ENCODE data around the gene KLHL34. TPM values are rescaled to one million over a fixed set of nuclear protein-coding genes. Genes with fewer than 3 reads are reported as not detected.

The KLHL34 gene, protein sequence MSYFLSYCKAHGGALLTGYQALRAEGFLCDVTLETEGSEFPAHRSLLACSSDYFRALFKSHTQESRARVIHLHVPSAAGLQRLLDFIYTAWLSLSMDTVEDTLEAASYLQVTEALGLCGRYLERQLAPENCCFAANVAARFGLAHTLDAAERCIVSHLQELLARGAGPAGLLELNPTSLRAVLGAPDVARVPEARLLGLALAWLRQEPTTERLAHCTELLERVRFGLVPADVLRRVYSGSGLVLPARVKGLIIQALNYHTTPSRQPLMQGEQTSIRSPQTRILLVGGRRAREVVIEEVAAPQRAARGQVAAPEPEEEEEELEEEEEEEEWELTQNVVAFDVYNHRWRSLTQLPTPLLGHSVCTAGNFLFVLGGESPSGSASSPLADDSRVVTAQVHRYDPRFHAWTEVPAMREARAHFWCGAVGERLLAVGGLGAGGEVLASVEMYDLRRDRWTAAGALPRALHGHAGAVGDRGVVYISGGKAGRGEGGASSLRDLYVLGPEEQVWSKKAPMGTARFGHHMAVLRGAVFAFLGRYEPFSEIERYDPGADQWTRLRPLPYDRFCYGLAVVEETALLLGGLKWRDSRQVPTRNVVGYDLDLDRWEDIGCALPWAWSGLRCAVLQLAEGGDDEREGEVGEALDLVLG
- under 1 TPM; 0.56 to 0.58 TPM for total RNA-seq

GRCh38 chrX:21658152-21658737, at the start of gene KLHL34:
KLHL34 (minus strand) TSS chrX:21658330; CDS start chrX:21657788, 542 bp downstream.
- ATAC-seq (replicated peaks) = peak; percentile 76

DNA sequence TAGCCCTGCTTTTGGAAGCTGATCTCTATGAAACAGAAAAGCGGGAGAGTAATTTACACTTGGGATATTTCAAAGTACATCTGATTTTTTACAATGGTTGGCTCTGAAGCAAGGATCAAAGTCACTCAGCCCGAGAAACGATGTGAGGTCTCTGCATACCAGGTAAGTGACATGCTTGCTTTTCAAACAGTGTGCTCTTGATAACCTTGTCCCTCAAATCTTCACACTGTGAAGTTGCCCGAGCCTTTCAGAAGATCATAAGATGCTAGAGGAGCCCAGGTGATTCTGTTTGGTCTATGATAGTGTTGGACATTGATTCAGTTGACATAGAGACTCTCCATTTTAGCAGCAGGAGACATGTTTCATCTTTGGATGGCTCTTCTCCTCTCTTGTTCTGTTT, 47.1 kb upstream of the KLHL34 start:
- H3K36me3 Mint-ChIP-seq (ENCODE audit: low read depth) = no peaks in the 10 kb centered on the region
- no peak for ATAC-seq (replicated peaks)
- H3K9me3 Mint-ChIP-seq = no peaks in the 10 kb centered on the region
- H3K4me3 Mint-ChIP-seq = no peak overlapping the region
- no peaks in the 10 kb centered on the region for H3K4me1 Mint-ChIP-seq
- H3K27me3 Mint-ChIP-seq = no peaks in the 10 kb centered on the region
- H3K27ac Mint-ChIP-seq = no peak overlapping the region

More at GRCh38 chrX:21658152-21658737, at the start of gene KLHL34:
- Mint-ChIP-seq H3K4me1 (no peaks in the 10 kb centered on the region), H3K9me3 (no peaks in the 10 kb centered on the region), H3K36me3 (ENCODE audit: low read depth) (no peaks in the 10 kb centered on the region), H3K27ac (no peak within 1 kb of the TSS), H3K4me3 (peak within 1 kb of the TSS; percentile 69), H3K27me3 (peaks cover 3% of the 10 kb centered on the region)

- no peaks in the 10 kb centered on the region for H3K36me3 Mint-ChIP-seq (ENCODE audit: low read depth)
- H3K27me3 Mint-ChIP-seq = no peaks in the 10 kb centered on the region
- no peak for ATAC-seq (replicated peaks)
- no peaks in the 10 kb centered on the region for H3K4me1 Mint-ChIP-seq
- no peak overlapping the region for H3K4me3 Mint-ChIP-seq
- H3K9me3 Mint-ChIP-seq = no peaks in the 10 kb centered on the region
- H3K27ac Mint-ChIP-seq = no peak overlapping the region
These were observed 44.6 kb upstream of the KLHL34 start for GRCh38 chrX:21702725-21703124.

GRCh38 chrX:21700967-21701366, 42.8 kb upstream of the KLHL34 start:
- H3K27ac Mint-ChIP-seq = no peak overlapping the region
- H3K4me1 Mint-ChIP-seq = no peaks in the 10 kb centered on the region
- H3K36me3 Mint-ChIP-seq (ENCODE audit: low read depth) = no peaks in the 10 kb centered on the region
- no peaks in the 10 kb centered on the region for H3K9me3 Mint-ChIP-seq
- H3K27me3 Mint-ChIP-seq = no peaks in the 10 kb centered on the region
- ATAC-seq (replicated peaks) = no peak
- no peak overlapping the region for H3K4me3 Mint-ChIP-seq

DNA sequence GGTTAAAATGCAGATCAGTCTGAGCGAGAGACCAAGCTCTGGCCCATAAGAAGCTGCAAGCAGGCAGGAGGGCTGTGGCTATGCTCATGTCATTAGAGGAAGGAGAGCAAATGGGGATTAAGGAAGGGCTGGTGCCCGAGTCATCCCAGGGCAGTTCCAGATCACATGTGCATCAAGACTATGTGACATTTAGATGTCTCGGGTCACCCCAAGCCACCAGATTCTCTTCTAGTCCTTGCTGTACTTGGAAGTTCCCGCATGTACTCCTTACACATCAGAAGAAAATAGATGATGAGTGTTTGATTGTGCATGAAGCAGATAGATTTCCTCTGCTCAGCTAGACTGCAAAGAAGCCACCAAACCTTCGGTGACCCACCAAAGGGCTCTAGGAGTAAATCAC, 42.1 kb upstream of the KLHL34 start:
- Mint-ChIP-seq H3K4me3 (no peak overlapping the region), H3K27me3 (no peaks in the 10 kb centered on the region), H3K36me3 (ENCODE audit: low read depth) (no peaks in the 10 kb centered on the region), H3K9me3 (no peaks in the 10 kb centered on the region), H3K27ac (no peak overlapping the region), H3K4me1 (no peaks in the 10 kb centered on the region)
- ATAC-seq (replicated peaks) = no peak

DNA sequence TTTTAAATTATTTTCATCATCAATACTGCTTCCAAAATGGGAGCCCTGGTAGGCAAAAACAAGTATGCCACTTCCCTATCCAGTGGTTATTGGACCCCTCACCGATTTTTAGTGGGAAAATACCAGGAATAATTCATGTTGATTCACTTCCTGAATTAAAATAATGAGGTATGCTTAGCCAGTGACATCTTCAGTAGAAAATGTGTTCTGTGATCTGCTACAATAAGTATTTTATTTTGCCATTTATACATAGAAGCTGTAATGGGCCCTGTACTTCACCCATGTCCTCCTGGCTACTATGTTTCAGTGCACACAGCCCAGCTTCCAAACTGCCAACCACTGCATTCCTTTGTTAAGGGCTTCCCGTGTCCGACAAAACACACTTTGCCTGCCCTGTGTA, 41.0 kb upstream of the KLHL34 start:
- Mint-ChIP-seq H3K36me3 (ENCODE audit: low read depth) (no peaks in the 10 kb centered on the region), H3K4me3 (no peak overlapping the region), H3K27me3 (no peaks in the 10 kb centered on the region), H3K4me1 (no peaks in the 10 kb centered on the region), H3K27ac (no peak overlapping the region), H3K9me3 (no peaks in the 10 kb centered on the region)
- no peak for ATAC-seq (replicated peaks)

GRCh38 chrX:21698272-21698671, 40.1 kb upstream of the KLHL34 start:
- no peaks in the 10 kb centered on the region for H3K27me3 Mint-ChIP-seq
- no peak overlapping the region for H3K4me3 Mint-ChIP-seq
- no peak overlapping the region for H3K27ac Mint-ChIP-seq
- no peaks in the 10 kb centered on the region for H3K9me3 Mint-ChIP-seq
- H3K36me3 Mint-ChIP-seq (ENCODE audit: low read depth) = no peaks in the 10 kb centered on the region
- H3K4me1 Mint-ChIP-seq = no peaks in the 10 kb centered on the region
- ATAC-seq (replicated peaks) = no peak

GRCh38 chrX:21691512-21692018, 33.4 kb upstream of the KLHL34 start:
- Mint-ChIP-seq H3K27me3 (no peaks in the 10 kb centered on the region), H3K9me3 (no peaks in the 10 kb centered on the region), H3K4me1 (no peaks in the 10 kb centered on the region), H3K27ac (no peak overlapping the region), H3K4me3 (no peak overlapping the region), H3K36me3 (ENCODE audit: low read depth) (no peaks in the 10 kb centered on the region)
- no peak for ATAC-seq (replicated peaks)

GRCh38 chrX:21683941-21684340, 25.8 kb upstream of the KLHL34 start:
- Mint-ChIP-seq H3K27ac (no peak overlapping the region), H3K36me3 (ENCODE audit: low read depth) (no peaks in the 10 kb centered on the region), H3K4me1 (no peaks in the 10 kb centered on the region), H3K9me3 (no peaks in the 10 kb centered on the region), H3K4me3 (no peak overlapping the region), H3K27me3 (no peaks in the 10 kb centered on the region)
- ATAC-seq (replicated peaks) = no peak

DNA sequence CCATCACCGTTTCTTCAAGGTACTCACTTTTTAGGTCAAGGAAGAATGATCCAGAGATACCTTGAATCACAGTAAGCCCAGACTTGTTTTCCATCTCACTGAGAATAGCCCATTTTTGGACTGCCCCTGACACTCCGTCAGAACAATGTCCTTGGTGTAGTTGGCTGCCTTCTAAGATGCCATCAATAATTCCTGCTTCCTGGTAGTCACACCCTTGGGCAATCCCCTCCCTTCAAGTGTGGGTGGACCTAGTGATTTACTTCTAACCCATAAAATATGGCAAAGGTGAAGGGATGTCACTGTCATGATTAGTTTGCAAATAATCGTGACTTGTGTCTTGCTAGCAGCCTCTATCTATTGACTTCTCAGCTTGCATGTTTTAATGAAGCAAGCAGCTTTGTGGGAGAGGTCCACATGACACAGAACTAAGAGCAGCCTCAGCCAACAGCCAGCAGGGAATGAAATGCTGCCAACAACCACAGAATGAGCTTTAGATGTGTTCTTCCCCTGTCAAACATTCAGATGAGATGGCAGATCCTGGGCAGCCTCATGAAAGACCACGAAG, 20.0 kb upstream of the KLHL34 start:
- Mint-ChIP-seq H3K9me3 (no peaks in the 10 kb centered on the region), H3K4me1 (no peaks in the 10 kb centered on the region), H3K36me3 (ENCODE audit: low read depth) (no peaks in the 10 kb centered on the region), H3K27ac (no peak overlapping the region), H3K27me3 (peaks cover 5% of the 10 kb centered on the region), H3K4me3 (no peak overlapping the region)
- ATAC-seq (replicated peaks) = no peak

DNA sequence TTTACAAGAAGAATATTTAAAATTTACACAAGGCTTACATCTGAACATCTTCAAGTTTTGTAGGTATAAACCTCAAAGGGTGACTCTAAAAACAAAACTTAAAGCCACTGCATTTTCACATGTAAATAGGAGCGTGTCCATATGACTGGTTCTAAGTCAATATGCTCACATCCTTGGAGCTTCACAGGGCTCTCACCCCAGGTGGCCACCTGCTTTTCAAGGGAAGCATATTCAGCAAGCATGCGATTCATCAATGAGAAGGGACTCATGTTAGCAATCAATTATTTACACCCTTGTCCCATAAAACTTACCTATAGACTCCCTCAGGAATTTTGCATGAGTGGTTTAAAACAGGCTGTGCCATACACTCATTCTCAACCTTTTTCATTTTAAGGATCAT, 17.8 kb upstream of the KLHL34 start:
- no peak overlapping the region for H3K4me3 Mint-ChIP-seq
- peaks cover 9% of the 10 kb centered on the region for H3K27me3 Mint-ChIP-seq
- H3K4me1 Mint-ChIP-seq = no peaks in the 10 kb centered on the region
- H3K27ac Mint-ChIP-seq = no peak overlapping the region
- H3K36me3 Mint-ChIP-seq (ENCODE audit: low read depth) = no peaks in the 10 kb centered on the region
- no peak for ATAC-seq (replicated peaks)
- no peaks in the 10 kb centered on the region for H3K9me3 Mint-ChIP-seq

DNA sequence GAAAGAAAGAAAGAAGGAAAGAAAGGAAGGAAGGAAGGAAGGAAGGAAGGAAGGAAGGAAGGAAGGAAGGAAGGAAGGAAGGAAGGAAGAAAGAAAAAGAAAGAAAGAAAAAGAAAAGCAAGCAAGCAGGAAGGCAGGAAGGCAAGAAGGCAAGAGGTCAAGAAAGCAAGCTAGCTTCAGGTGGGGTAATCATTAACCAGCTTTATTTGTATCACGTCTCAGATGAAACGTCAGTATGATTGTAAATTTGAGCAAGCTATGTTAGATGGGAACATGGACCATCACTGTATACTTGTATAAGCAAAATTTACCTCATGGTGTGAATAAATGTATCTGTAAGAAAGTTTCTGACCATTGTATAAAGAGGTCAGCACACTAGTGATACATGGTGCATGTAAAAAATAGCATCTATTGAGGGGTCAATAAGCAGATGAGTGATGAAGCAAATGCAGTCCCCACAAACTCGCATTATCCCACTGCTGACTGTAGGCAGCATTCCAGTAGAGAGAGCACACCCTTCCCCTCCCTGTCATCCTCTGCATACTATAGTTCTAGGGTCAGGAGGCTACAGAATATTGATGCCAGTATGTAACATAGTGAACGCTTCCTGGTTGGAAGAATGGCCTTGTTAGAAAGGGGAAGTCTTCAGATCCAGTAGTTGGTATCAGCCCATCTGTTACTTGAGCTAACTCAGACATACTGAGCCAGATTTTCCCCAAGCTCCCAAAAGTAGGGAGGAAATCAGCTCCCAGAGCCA, 16.5 kb upstream of the KLHL34 start:
- Mint-ChIP-seq H3K27ac (no peak overlapping the region), H3K4me3 (no peak overlapping the region), H3K4me1 (no peaks in the 10 kb centered on the region), H3K27me3 (peaks cover 9% of the 10 kb centered on the region), H3K9me3 (no peaks in the 10 kb centered on the region), H3K36me3 (ENCODE audit: low read depth) (no peaks in the 10 kb centered on the region)
- no peak for ATAC-seq (replicated peaks)

DNA sequence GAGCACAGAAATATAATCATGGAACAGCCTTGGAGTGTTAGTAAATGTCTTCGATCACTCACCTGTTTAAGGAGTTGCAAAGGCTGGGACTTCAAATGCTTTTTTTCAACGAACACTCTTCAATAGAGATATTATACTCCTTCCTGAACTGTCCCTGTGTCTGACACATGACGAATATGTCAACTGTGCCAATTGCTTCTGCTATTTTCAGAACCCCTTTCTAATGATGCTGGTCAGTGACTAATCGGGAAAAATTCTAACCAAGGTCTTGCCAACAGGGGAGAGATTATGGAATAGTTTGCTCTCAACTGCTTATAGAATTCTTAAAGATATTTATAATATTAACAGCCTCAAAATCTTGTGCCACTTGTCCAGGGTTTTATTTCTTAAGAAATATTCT, 8.5 kb upstream of the KLHL34 start:
- H3K36me3 Mint-ChIP-seq (ENCODE audit: low read depth) = no peaks in the 10 kb centered on the region
- no peak overlapping the region for H3K4me3 Mint-ChIP-seq

DNA sequence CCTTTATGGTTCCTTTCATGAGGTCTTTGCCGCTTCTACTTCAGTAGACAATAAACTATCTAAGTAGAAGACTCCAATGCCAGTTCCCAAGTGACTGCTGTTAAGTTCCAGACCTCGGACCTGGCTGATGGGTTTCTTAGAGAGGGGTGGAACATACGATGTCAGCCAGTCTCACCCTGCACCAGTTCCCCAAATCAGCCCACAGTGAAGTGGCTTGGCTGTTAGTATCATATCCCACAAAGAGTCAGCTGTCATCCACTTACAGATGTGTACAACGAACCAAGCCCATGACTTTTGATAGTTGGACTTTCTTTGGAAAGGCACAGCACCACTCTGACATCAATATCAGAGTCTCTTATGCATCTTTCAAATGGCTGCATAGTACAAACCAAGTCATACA, 8.1 kb upstream of the KLHL34 start:
- no peak for ATAC-seq (replicated peaks)
- no peak overlapping the region for H3K4me3 Mint-ChIP-seq
- no peaks in the 10 kb centered on the region for H3K9me3 Mint-ChIP-seq
- peaks cover 3% of the 10 kb centered on the region for H3K27me3 Mint-ChIP-seq
- no peak overlapping the region for H3K27ac Mint-ChIP-seq
- H3K4me1 Mint-ChIP-seq = no peaks in the 10 kb centered on the region
- no peaks in the 10 kb centered on the region for H3K36me3 Mint-ChIP-seq (ENCODE audit: low read depth)

More for the DNA sequence above, 8.5 kb upstream of the KLHL34 start:
- H3K9me3 Mint-ChIP-seq = no peaks in the 10 kb centered on the region
- peaks cover 3% of the 10 kb centered on the region for H3K27me3 Mint-ChIP-seq
- no peak overlapping the region for H3K27ac Mint-ChIP-seq
- no peak for ATAC-seq (replicated peaks)
- no peaks in the 10 kb centered on the region for H3K4me1 Mint-ChIP-seq
